ENCODE measurements around the gene LRG1.

Gene LRG1

DNA sequence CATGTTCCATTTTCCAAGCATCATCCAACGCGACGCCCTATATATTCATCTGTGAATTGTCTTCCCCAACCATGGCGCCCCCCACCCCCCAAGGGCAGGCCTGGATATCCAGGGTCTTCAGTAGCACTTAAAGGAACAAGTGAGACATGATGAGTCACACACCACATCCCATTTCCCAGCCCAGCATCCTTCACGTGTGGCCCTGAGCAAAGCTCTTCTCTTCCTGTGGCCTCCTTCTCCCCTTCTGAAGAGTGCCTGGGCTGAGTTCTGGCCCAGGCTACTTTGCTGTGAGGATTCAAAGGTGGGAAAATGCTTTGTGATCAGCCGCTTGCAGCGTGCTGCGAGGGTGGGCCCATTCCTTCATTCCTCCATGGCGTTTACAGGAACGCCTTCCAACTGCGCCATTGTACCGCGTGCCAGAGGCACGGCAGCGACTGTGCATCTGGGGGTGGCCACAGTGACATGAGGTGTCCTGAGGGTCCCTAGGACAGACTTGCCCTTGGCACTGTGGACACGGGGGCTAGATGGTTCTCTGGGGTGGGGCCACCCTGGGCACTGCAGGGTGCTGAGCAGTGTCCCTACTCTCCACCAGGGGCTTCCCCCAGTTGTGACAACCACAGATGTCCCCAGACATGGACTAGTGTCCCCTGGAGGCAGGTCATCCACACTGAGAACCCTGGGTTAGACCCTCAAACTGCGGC lies 33.2 kb downstream of the LRG1 start:
- DNase-seq = no peak

- DNase-seq = no peak
These were observed 34.0 kb downstream of the LRG1 start for GRCh38 chr19:4505570-4506448.

DNA sequence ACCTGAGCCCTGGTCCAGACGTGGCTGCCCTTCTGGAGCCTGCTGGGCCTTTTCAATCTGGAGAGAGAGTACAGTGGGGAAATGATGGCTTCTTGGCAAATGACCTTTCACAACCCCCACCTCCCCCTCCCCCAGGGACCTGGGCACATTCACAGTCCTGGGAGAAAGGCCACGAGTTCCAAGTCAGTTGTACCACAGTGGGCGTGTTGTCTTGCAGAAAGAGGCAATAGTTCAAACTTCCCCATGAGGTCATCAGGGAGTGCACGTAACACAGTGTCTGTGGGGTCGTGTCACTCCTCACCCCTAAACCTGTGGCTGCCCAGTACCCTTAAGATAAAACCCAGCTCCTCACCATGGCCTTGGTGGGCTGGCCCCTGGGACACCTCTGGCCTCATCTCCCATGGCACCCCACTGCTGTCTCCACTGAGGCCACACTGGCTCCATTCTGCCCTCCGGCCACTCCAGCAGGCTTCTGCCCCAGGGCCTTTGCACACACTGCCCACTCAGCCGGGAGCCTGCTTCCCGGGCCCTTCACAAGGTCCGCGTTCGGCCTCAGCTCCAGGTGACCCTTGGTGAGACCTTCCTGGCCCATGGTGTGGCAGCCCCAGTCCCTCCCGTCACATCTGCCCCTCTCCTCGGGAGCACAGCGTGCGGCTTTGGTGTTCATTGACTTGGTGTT lies 34.8 kb downstream of the LRG1 start:
- no peak for DNase-seq

DNA sequence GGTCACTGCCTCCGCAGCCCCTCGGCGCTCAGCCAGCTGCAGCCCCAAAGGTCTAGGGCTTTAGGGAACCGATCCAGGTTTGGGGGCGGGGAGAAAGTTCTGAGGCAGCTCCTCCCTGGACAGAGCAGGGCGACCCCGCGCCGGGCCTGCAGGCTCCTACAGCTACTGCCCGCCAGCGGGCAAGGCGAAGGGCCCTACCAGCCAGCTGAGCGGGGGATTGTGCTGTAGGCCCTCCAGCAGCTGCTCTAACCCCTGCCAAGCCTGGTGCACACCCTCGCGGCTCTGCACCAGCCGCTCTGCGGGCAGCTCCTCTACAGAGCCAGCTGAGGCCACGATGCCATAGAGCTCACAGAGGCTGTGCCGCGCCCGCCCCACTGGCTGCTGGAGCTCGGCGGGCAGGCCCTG lies 35.5 kb downstream of the LRG1 start:
- DNase-seq = peak; percentile 17 to 26

DNA sequence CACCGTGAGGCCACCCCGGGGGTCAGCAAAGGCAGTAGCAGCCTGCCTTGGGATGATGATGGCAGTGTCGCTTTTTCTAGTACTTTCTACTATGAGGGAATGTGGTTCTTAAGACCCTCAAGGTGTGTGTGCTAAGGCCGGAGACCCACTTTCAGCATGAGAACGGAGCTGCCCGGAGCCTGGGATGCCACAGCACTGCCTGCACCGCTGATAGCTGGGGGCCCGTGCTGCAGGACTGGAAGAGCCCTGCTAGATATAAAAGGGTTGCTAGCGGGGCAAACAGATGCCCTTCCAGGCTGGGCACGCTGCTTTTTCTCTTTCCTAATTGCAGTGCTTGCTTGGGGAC lies 36.0 kb downstream of the LRG1 start:
- DNase-seq = no peak

GRCh38 chr19:4503132-4503824 lies 36.6 kb downstream of the LRG1 start:
- no peak for DNase-seq

- no peak for DNase-seq
These were observed 37.3 kb downstream of the LRG1 start for GRCh38 chr19:4502282-4503131.

DNA sequence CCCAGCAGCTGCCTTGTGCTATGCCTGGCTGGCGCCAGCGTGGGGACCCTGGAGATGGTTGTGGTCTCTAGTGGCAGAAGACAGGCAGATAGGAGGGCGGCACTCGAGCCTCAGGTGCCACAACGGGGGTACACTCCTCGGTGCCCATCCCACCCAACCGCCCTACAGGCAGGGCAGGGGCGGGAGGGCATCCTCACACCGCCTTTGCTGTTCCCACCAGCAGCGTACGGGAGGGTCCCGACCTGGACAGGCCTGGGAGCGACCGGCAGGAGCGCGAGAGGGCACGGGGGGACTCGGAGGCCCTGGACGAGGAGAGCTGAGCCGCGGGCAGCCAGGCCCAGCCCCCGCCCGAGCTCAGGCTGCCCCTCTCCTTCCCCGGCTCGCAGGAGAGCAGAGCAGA lies 38.1 kb downstream of the LRG1 start:
- DNase-seq = no peak

DNA sequence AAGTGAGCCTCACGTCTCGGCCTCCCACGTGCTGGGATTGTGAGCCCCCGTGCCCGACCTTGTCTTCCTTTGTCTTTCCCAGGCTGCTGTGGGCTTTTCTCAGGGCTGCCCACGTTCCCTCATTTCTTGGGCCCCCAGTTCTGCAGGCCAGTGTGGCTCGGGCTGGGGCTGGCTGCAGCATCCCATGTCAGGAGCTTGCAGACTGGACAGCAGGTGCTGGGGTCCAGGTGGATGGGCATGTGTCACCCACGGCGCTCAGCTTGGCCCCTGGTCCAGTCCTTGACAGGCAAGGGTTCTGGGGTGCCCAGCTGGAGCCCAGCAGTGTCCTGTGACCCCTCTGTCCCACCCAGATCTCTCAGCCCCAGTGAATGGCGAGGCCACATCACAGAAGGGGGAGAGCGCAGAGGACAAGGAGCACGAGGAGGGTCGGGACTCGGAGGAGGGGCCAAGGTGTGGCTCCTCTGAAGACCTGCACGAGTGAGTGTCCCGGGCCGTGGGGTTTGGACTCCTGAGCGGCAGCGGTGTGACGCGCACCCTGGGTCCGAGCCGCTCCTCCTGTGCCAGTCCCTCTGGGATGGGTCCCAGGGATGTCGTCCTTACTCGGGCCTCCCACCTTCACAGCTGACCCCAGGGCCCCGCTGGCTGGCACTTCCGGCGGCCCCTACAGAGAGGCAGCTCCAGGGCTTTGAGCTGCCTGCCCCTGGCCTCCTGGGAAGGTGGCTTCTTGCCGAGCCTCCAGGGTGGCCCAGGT lies 38.8 kb downstream of the LRG1 start:
- no peak for DNase-seq

- DNase-seq = no peak
These were observed 40.0 kb downstream of the LRG1 start for GRCh38 chr19:4499855-4500254.

DNA sequence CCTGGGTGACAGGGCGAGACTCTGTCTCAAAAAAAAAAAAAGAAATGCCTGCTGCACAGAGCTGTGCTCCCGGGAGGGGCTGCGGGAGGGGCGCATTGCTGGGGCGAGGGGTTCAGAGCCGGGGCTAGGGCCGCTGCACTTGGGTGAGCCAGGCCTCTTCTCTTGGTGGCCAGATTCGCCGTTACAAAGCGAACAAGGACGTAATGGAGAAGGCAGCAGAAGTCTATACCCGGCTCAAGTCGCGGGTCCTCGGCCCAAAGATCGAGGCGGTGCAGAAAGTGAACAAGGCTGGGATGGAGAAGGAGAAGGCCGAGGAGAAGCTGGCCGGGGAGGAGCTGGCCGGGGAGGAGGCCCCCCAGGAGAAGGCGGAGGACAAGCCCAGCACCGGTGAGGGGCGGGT lies 40.5 kb downstream of the LRG1 start:
- DNase-seq = no peak

DNA sequence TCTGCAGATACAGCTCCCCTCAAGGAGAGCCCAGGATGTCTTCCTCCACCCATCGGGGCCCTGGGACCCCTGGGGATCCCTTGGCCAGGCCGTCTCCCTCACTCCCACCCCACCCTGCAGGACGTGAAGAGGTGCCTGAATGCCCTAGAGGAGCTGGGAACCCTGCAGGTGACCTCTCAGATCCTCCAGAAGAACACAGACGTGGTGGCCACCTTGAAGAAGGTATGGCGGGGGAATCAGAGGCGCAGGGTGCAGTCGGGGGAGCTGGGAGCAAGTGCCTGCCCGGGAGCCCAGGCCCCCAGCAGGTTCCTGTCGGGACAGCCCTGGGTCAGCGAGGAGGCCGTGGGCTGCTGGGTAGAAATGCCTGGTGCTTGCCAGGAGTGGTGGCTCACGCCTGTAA lies 41.1 kb downstream of the LRG1 start:
- DNase-seq = no peak

DNA sequence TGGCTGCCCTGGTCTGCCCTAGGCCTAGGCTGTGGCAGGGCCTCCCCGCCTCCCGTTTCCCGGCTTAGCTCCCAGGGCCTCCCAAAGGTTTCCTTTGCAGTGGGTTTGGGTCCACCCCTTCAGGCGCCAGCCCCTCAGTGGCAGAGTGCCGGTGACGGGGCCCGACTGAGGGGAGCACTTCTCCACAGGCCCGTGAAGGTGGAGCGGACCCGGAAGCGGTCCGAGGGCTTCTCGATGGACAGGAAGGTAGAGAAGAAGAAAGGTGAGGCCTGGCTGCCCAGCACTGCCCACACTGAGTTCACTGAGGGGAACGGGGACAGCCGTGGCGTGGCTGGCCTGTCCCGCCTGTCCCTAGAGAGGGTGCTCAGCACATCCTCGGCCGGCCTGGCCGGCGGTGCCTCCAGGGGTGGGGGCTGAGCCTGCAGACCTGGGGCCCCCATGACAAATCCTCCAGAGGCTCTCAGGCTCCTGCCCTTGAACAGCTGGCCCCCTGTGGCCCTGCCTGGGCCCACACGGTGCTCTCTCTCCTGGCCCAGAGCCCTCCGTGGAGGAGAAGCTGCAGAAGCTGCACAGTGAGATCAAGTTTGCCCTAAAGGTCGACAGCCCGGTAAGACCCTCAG lies 42.0 kb downstream of the LRG1 start:
- DNase-seq = no peak

GRCh38 chr19:4496304-4496703 lies 43.5 kb downstream of the LRG1 start:
- DNase-seq = no peak

- DNase-seq = no peak
These were observed 44.4 kb downstream of the LRG1 start for GRCh38 chr19:4495471-4495870.

DNA sequence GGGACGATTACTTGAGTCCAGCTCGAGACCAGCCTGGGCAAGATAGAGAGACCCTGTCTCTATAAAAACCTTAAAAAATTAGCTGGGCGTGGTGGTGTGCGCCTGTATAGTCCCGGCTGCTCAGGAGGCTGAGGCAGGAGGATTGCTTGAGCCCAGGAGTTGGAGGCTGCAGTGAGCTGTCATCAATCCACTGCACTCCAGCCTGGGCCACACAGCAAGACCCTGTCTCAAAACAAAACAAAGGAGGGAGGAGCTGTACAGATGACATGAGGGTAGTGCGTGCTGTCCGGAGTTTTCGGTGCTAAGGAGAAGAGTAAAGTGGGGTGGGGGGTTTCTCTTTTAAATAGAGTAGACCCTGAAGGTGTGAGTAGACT lies 45.2 kb downstream of the LRG1 start:
- DNase-seq = no peak

DNA sequence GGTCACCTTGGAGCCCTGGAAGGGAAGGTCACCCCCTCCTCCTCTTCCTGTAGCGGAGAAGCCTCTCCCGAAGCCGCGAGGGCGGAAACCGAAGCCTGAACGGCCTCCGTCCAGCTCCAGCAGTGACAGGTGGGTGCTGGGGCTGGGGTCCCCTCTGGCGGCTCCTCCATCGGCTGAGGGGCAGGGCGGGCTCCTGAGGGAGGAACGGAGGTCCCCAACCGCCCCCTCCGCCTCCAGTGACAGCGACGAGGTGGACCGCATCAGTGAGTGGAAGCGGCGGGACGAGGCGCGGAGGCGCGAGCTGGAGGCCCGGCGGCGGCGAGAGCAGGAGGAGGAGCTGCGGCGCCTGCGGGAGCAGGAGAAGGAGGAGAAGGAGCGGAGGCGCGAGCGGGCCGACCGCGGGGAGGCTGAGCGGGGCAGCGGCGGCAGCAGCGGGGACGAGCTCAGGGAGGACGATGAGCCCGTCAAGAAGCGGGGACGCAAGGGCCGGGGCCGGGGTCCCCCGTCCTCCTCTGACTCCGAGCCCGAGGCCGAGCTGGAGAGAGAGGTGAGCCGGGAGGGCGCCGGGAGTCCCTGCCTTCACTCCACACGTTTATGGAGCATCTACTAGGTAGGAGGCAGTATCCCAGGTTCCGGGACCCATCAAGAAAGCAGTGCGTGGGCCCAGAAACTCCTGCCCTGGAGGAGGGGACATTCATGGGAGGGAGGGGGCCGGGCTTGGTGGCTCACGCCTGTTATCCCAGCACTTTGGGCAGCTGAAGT lies 45.7 kb downstream of the LRG1 start:
- no peak for DNase-seq

DNA sequence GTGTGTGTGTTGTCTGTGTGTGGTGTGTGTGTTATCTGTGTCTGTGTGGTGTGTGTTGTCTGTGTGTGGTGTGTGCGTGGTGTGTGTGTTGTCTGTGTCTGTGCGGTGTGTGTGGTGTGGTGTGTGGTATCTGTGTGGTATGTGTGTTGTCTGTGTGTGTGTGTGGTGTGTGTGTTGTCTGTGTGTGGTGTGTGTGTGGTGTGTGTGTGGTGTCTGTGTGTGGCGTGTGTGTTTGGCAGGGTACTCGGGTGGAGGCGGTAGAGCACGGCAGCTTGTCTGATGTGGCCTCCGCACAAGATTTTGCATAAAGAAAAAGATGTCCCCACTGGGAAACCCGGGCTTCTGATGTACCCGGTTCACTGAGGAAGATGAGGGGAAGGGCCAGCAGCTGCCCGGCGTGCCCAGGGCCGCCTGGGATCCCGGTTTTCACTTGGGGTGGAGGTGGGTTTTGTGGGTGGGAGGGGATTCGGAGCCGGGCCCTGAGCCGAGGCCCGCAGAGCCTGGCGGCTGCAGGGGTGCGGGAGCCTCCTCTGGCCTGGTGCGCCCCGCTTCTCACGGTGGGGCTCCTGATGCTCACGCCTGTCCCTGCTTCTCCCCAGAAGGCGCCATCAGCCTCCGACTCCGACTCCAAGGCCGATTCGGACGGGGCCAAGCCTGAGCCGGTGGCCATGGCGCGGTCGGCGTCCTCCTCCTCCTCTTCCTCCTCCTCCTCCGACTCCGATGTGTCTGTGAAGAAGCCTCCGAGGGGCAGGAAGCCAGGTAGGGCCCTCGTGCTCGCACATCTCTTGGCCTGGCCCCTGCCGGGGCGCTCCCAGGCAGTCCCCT lies 46.5 kb downstream of the LRG1 start:
- DNase-seq = no peak

GRCh38 chr19:4492337-4493103 lies 47.3 kb downstream of the LRG1 start:
- DNase-seq = no peak
